Measurements from ENCODE around the gene SNX9.
"Not testable (repeated sequence)": the region's sequence is repeated elsewhere in the genome, so short reads cannot be mapped to it uniquely, and the experiment has no call there.

SNX9 gene

DNA sequence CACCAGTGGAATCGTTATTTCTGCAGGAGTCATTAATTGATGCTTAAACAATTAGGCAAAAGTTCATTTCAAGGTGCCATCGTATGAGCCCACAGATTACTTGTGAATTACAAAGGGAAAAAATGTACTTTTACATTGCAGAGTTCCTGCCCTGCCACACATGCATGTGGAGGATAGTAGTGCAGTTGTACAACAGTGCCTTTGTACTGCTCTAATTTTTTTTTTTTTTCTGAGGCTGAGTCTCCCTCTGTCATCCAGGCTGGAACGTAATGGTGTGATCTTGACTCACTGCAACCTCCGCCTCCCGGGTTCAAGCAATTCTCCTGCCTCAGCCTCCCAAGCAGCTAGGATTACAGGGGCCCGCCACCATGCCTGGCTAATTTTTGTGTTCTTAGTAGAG, 132.6 kb downstream of the SNX9 start:
- H3K4me3 ChIP-seq (ENCODE audit: low read length) = no peak overlapping the region
- TF ChIP-seq ZNF274 (IDR thresholded peaks at IDR 0.05; ENCODE audit: low read depth, low read length) = no peak

GRCh38 chr6:157956171-157956730, 133.2 kb downstream of the SNX9 start:
- TF ChIP-seq ZNF274 (IDR thresholded peaks at IDR 0.05; ENCODE audit: low read depth, low read length) = no peak
- no peak overlapping the region for H3K4me3 ChIP-seq (ENCODE audit: low read length)

- no peak overlapping the region for H3K4me3 ChIP-seq (ENCODE audit: low read length)
- no peak for TF ChIP-seq ZNF274 (IDR thresholded peaks at IDR 0.05; ENCODE audit: low read depth, low read length)
Measured at GRCh38 chr6:157959451-157960227, 136.6 kb downstream of the SNX9 start.

DNA sequence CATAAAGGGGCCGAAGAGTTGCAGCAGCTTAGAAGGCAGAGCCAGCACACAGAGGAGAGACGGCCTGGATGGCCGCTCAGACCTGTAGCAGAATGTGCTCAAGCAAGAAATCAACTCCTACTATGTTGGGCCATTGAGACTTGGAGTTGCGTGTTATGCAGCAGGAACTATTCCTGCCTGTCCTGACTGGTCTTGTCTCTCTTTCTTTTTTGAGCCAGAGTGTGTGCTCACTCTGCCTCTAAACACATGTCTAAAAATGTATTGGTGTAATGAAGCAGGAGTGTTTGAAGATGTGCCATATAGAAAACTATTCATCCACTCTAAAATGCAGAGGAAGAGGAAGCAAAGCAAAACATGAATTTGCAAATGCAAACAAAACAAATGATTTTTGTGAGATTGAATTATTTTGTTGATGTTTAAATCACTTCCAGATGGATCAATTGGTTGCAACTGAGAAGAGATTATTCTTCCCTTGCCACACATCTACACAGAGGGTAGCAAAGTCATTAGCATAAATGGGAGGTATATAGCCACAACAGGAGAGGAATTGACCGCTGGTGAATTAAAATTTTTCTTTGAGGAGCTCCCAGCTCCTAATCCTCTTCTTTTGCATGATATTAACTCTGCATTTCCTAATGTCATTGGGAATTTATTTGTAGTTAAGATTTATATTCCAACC, 138.2 kb downstream of the SNX9 start:
- no peak overlapping the region for H3K4me3 ChIP-seq (ENCODE audit: low read length)
- no peak for TF ChIP-seq ZNF274 (IDR thresholded peaks at IDR 0.05; ENCODE audit: low read depth, low read length)

GRCh38 chr6:157961832-157962575, 139.0 kb downstream of the SNX9 start:
- no peak for TF ChIP-seq ZNF274 (IDR thresholded peaks at IDR 0.05; ENCODE audit: low read depth, low read length)
- H3K4me3 ChIP-seq (ENCODE audit: low read length) = no peak overlapping the region

DNA sequence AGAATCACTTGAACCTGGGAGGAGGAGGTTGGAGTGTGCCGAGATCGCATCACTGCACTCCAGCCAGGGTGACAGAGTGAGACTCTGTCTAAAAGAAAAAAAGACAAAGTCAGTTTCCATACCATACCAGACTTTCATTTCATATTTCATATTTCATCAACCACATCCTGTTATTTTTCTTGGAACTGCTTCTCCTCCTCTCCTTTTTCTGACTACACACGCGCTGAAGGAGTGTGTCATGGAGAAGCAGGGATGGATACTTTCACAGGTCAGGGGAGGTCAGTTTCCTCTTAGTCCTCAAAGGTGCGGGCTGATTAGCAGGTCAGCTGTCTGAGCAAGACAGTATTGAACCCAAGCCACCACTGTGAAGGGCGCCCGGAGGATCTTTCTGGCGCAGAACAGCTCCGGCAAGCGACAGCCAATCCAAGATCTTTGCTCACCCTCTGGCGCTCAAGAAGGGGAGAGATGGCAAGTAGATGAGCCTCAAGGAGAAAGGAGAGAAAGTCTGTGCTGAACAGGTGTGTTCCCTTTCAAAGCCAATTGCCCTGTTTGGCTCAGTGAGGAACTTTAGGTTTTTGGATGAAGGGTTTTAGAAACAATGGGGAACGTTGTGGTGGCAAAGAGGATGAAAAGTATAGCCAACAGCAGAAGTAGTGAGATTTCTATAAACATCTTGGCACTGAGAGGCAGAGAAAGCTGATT, 139.7 kb downstream of the SNX9 start:
- TF ChIP-seq ZNF274 (IDR thresholded peaks at IDR 0.05; ENCODE audit: low read depth, low read length) = no peak

GRCh38 chr6:157964100-157964499, 141.1 kb downstream of the SNX9 start:
- no peak overlapping the region for H3K4me3 ChIP-seq (ENCODE audit: low read length)
- no peak for TF ChIP-seq ZNF274 (IDR thresholded peaks at IDR 0.05; ENCODE audit: low read depth, low read length)

More for the DNA sequence above, 139.7 kb downstream of the SNX9 start:
- no peak overlapping the region for H3K4me3 ChIP-seq (ENCODE audit: low read length)

DNA sequence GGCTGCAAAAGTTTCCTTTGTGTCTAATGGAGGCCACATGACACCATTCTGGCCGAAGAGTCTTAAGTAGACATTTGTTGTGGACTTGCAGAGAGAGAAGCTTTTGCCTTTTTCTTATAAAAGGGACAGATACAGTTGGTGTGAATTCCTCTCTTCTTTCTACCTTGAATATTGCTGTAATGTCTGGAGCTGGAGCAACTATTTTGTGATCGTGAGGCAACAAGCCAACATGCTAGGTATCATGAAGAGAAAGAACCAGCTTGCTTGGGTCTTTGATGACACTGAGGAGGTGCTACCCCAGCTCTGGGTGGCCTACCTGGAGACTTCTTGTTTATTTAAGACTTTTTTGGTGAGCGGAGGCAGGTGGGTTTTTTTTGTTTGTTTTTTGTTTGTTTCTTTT, 142.3 kb downstream of the SNX9 start:
- H3K4me3 ChIP-seq (ENCODE audit: low read length) = no peak overlapping the region
- TF ChIP-seq ZNF274 (IDR thresholded peaks at IDR 0.05; ENCODE audit: low read depth, low read length) = no peak

DNA sequence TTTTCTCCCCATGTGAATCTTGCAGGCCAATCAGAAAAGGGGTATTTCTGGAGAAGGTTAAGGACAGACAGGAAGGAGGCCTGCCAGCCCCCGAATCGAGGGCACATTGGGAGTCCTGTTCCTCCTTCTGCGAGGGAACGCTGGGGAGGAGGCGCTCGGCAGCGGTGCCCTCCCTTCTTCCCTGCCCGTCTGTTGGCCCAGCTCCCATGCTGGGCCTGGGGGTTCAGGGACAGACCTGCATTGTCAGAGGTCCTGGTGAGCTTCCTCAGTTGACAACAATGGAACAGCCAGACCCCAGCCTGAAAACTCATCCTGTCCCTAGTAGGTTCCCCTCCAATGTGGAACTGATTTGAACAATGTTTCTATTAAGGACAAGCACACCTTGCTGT, 143.5 kb downstream of the SNX9 start:
- H3K4me3 ChIP-seq (ENCODE audit: low read length) = no peak overlapping the region
- no peak for TF ChIP-seq ZNF274 (IDR thresholded peaks at IDR 0.05; ENCODE audit: low read depth, low read length)

DNA sequence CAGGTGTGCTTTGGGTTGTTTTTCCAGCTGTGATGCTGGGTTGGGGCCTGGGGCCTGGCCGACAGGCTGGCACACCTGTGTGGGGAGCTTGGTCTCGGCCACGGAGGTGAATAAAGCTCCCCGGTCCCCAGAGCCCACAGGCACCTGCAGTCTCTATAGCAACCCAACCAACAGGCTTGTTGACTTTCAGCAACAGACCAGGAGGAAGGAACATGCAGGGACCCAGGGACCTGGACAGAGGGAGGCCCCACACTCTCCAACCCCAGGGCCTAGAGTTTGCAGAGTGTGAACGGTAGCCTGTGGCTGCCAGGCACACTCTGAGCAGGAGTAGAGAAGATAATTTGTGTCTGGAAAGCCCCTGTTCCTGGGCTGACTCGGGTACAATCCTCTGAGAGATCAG, 144.0 kb downstream of the SNX9 start:
- no peak overlapping the region for H3K4me3 ChIP-seq (ENCODE audit: low read length)
- TF ChIP-seq ZNF274 (IDR thresholded peaks at IDR 0.05; ENCODE audit: low read depth, low read length) = no peak

- no peak overlapping the region for H3K4me3 ChIP-seq (ENCODE audit: low read length)
- TF ChIP-seq ZNF274 (IDR thresholded peaks at IDR 0.05; ENCODE audit: low read depth, low read length) = no peak
Measured at GRCh38 chr6:157967486-157967885, 144.4 kb downstream of the SNX9 start.

GRCh38 chr6:157972177-157972576, 149.1 kb downstream of the SNX9 start:
- H3K4me3 ChIP-seq (ENCODE audit: low read length) = not testable (repeated sequence)

DNA sequence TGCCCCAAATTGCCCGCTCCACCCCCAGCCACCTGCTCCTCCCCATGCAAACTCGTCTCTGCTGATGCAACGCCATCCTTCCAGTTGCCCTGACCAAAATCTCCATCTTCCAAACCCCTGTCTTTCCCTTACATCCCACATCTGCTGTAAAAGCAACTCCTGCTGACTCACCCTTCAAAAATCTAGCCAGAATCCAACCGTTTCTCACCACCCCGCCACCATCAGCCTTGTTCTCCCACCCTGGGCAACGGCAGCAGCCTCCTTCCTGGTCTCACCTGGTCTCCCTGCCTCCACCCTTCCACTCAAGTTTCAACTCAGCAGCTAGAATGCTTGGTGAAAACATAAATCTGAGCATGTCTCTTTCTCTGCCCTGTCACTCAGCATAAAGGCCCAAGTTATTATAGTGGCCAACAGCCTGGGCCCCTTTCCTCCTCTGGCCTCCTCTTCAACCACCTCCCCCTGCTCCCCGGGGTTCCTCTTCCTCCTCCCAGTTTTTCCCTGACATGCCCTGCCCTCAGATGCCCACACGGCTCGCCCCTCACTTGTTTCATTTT, 151.4 kb downstream of the SNX9 start:
- TF ChIP-seq ZNF274 (IDR thresholded peaks at IDR 0.05; ENCODE audit: low read depth, low read length) = no peak
- no peak overlapping the region for H3K4me3 ChIP-seq (ENCODE audit: low read length)

- no peak for TF ChIP-seq ZNF274 (IDR thresholded peaks at IDR 0.05; ENCODE audit: low read depth, low read length)
Measured at GRCh38 chr6:157974967-157975366, 151.9 kb downstream of the SNX9 start.

More at GRCh38 chr6:157974967-157975366, 151.9 kb downstream of the SNX9 start:
- H3K4me3 ChIP-seq (ENCODE audit: low read length) = no peak overlapping the region
